H9 (cell line): ENCODE results near the gene PSG6. TPM values are rescaled to one million over a fixed set of nuclear protein-coding genes. Genes with fewer than 3 reads are reported as not detected.
"Not testable (repeated sequence)": the region's sequence is repeated elsewhere in the genome, so short reads cannot be mapped to it uniquely, and the experiment has no call there.

ENCODE experiments used
- DNase-seq: peaks from one replicate; pipeline ENCODE4 v3.0.0-alpha.2; 2017
- H2AFZ ChIP-seq: one replicate; pipeline ENCODE4 v1.6.1; 2013; ENCODE audit warnings: mild to moderate bottlenecking, low read length, control low read depth, moderate library complexity
- H2AK5ac ChIP-seq: 2 replicates; pipeline ENCODE4 v1.6.1; 2013; ENCODE audit warnings: low read length, control low read depth, mixed read lengths; ENCODE audit not compliant: insufficient read length
- H2BK120ac ChIP-seq: one replicate; pipeline ENCODE4 v1.6.1; 2013; ENCODE audit warnings: low read depth, mild to moderate bottlenecking, low read length, control low read depth, inconsistent platforms; ENCODE audit not compliant: poor library complexity, severe bottlenecking
- H2BK12ac ChIP-seq: 2 replicates; pipeline ENCODE4 v1.6.1; 2013; ENCODE audit warnings: low read length, control low read depth, mixed read lengths, low read depth; ENCODE audit not compliant: insufficient read length
- H2BK15ac ChIP-seq: 2 replicates; pipeline ENCODE4 v1.6.1; 2013; ENCODE audit warnings: low read depth, low read length, control low read depth
- H2BK20ac ChIP-seq: one replicate; pipeline ENCODE4 v1.6.1; 2013; ENCODE audit warnings: low read depth, mild to moderate bottlenecking, low read length, control low read depth, inconsistent platforms; ENCODE audit not compliant: poor library complexity, severe bottlenecking
- H2BK5ac ChIP-seq: 2 replicates; pipeline ENCODE4 v1.6.1; 2013; ENCODE audit warnings: low read length, control low read depth, mixed read lengths; ENCODE audit not compliant: insufficient read length
- H3K14ac ChIP-seq: 2 replicates; pipeline ENCODE4 v1.6.1; 2013; ENCODE audit warnings: low read length, control low read depth; ENCODE audit not compliant: insufficient read depth
- H3K18ac ChIP-seq: 2 replicates; pipeline ENCODE4 v1.6.1; 2013; ENCODE audit warnings: low read depth, mild to moderate bottlenecking, mixed read lengths, low read length, control low read depth; ENCODE audit not compliant: insufficient read length
- H3K23ac ChIP-seq: 2 replicates; pipeline ENCODE4 v1.6.1; 2013; ENCODE audit warnings: low read length, control low read depth, mixed read lengths, low read depth; ENCODE audit not compliant: insufficient read length
- H3K23me2 ChIP-seq: 2 replicates; pipeline ENCODE4 v1.6.1; 2013; ENCODE audit warnings: low read depth, mild to moderate bottlenecking, mixed read lengths, low read length, control low read depth; ENCODE audit not compliant: insufficient read length, poor library complexity, severe bottlenecking
- H3K27ac ChIP-seq: 2 replicates; pipeline ENCODE4 v1.5.1; 2013; ENCODE audit warnings: low read length, control low read depth, mixed read lengths, low read depth; ENCODE audit not compliant: insufficient read length
- H3K27me3 ChIP-seq: 2 replicates; pipeline ENCODE4 v1.6.1; 2013; ENCODE audit warnings: low read length, control low read depth, inconsistent platforms; ENCODE audit not compliant: insufficient read depth
- H3K4ac ChIP-seq: 2 replicates; pipeline ENCODE4 v1.6.1; 2013; ENCODE audit warnings: low read depth, mild to moderate bottlenecking, control low read depth, inconsistent platforms, low read length, moderate library complexity
- H3K4me1 ChIP-seq: 2 replicates; pipeline ENCODE4 v1.6.1; 2013; ENCODE audit warnings: low read length, control low read depth, inconsistent platforms; ENCODE audit not compliant: insufficient read depth
- H3K4me2 ChIP-seq: 2 replicates; pipeline ENCODE4 v1.6.1; 2013; ENCODE audit warnings: low read length, control low read depth, mixed read lengths; ENCODE audit not compliant: insufficient read length, insufficient read depth
- H3K56ac ChIP-seq: 2 replicates; pipeline ENCODE4 v1.6.1; 2013; ENCODE audit warnings: low read depth, mild to moderate bottlenecking, mixed read lengths, low read length, control low read depth; ENCODE audit not compliant: insufficient read length
- H3K79me1 ChIP-seq: 2 replicates; pipeline ENCODE4 v1.6.1; 2013; ENCODE audit warnings: low read depth, mild to moderate bottlenecking, moderate library complexity, low read length, control low read depth, inconsistent platforms; ENCODE audit not compliant: insufficient read depth, poor library complexity, severe bottlenecking
- H3K79me2 ChIP-seq: 2 replicates; pipeline ENCODE4 v1.6.1; 2013; ENCODE audit warnings: low read length, control low read depth, inconsistent platforms; ENCODE audit not compliant: insufficient read depth
- H3K9ac ChIP-seq: 2 replicates; pipeline ENCODE4 v1.6.1; 2013; ENCODE audit warnings: low read length, control low read depth, mixed read lengths; ENCODE audit not compliant: insufficient read length; ENCODE audit errors: extremely low read depth
- H3K9me3 ChIP-seq: one replicate; pipeline ENCODE4 v1.6.1; 2013; ENCODE audit warnings: low read depth, low read length, inconsistent platforms; ENCODE audit not compliant: control insufficient read depth
- H3T11ph ChIP-seq: one replicate; pipeline ENCODE4 v1.6.1; 2013; ENCODE audit warnings: mild to moderate bottlenecking, low read length, control low read depth, inconsistent platforms
- H4K20me1 ChIP-seq: one replicate; pipeline ENCODE4 v1.6.1; 2013; ENCODE audit not compliant: control insufficient read depth, insufficient read length, insufficient read depth
- H4K5ac ChIP-seq: 2 replicates; pipeline ENCODE4 v1.6.1; 2013; ENCODE audit warnings: low read depth, mild to moderate bottlenecking, mixed read lengths, low read length, control low read depth; ENCODE audit not compliant: insufficient read length
- H4K8ac ChIP-seq: replicated peaks from 2 replicates; pipeline ENCODE4 v1.6.1; 2013; ENCODE audit warnings: low read length, control low read depth, mixed read lengths, low read depth; ENCODE audit not compliant: insufficient read length
- H4K91ac ChIP-seq: 2 replicates; pipeline ENCODE4 v1.6.1; 2013; ENCODE audit warnings: low read depth, mild to moderate bottlenecking, moderate library complexity, mixed read lengths, low read length, control low read depth; ENCODE audit not compliant: insufficient read length
- H3K27ac Mint-ChIP-seq, 3 experiments: 2 replicates in 2 of 3; 3 replicates in 1 of 3; pipeline ENCODE4 v1.8.0; 2020 to 2021; ENCODE audit warnings: mixed read lengths in 3 of 3, mild to moderate bottlenecking in 1 of 3, moderate library complexity in 1 of 3
- H3K27me3 Mint-ChIP-seq: 2 replicates; pipeline ENCODE4 v1.8.0; 2021; ENCODE audit warnings: low read depth, mild to moderate bottlenecking, moderate library complexity, mixed read lengths
- H3K36me3 Mint-ChIP-seq, 3 experiments: 2 replicates in 2 of 3; 3 replicates in 1 of 3; pipeline ENCODE4 v1.8.0; 2020 to 2021; ENCODE audit warnings: low read depth in 3 of 3, mixed read lengths in 3 of 3; ENCODE audit not compliant: insufficient read depth in 1 of 3
- H3K4me1 Mint-ChIP-seq, 2 experiments: 2 replicates each; pipeline ENCODE4 v1.8.0; 2020; ENCODE audit warnings: mixed read lengths in 2 of 2
- H3K4me3 Mint-ChIP-seq, 2 experiments: 2 replicates in 1 of 2; 3 replicates in 1 of 2; pipeline ENCODE4 v1.8.0; 2020 to 2021; ENCODE audit warnings: mild to moderate bottlenecking in 2 of 2, mixed read lengths in 2 of 2, moderate library complexity in 1 of 2
- H3K9me3 Mint-ChIP-seq, 2 experiments: 2 replicates in 1 of 2; 3 replicates in 1 of 2; pipeline ENCODE4 v1.8.0; 2020; ENCODE audit warnings: mild to moderate bottlenecking in 2 of 2, mixed read lengths in 2 of 2, moderate library complexity in 1 of 2
- WGBS: extraction: QIAGEN DNeasy Blood & Tissue Kit; methylation state at CpG from one replicate; pipeline ENCODE4 v1.1.7; 2013; ENCODE audit warnings: missing lambda C conversion rate, low lambda C conversion rate, mixed read lengths; ENCODE audit not compliant: insufficient read length; ENCODE audit errors: extremely low coverage; 5-methylcytosine and 5-hydroxymethylcytosine counted together
- total RNA-seq: library from RNA; stranded (reverse); gene quantifications from 2 replicates; pipeline ENCODE4 v1.2.1, GENCODE V29; 2021

Gene PSG6
- total RNA-seq, 1 experiment from 2014 or later, result not detected

GRCh38 chr19:42875881-42876280 lies 41.8 kb downstream of the PSG6 start:
- not testable (repeated sequence) for H3K14ac ChIP-seq, H3K4me1 Mint-ChIP-seq, H2BK20ac ChIP-seq, H3K18ac ChIP-seq, H3K4ac ChIP-seq, H3K27me3 ChIP-seq, H3K9ac ChIP-seq, H3K23me2 ChIP-seq, H4K8ac ChIP-seq, H3K56ac ChIP-seq, H2BK12ac ChIP-seq, H2BK5ac ChIP-seq, H4K91ac ChIP-seq, H2AK5ac ChIP-seq, H3K4me1 ChIP-seq, DNase-seq, H3K27ac ChIP-seq, H4K20me1 ChIP-seq, H3K27ac Mint-ChIP-seq, H3K4me3 Mint-ChIP-seq, H2BK120ac ChIP-seq, H2AFZ ChIP-seq, H3K23ac ChIP-seq, H4K5ac ChIP-seq, H3K79me1 ChIP-seq, H3T11ph ChIP-seq, H3K79me2 ChIP-seq, H3K4me2 ChIP-seq, H2BK15ac ChIP-seq
- H3K9me3 ChIP-seq, result peaks cover 82% of the 10 kb centered on the region
- peaks cover under 1 to 50% (median 14%) of the 10 kb centered on the region in 3 experiments; a peak in 6 of 7 replicates for H3K36me3 Mint-ChIP-seq
- no CpG with 5 or more reads among the region's 1 CpG for WGBS
- H3K27me3 Mint-ChIP-seq, result peaks cover 12% of the 10 kb centered on the region
- peaks cover 94% of the 10 kb centered on the region in 2 experiments for H3K9me3 Mint-ChIP-seq

DNA sequence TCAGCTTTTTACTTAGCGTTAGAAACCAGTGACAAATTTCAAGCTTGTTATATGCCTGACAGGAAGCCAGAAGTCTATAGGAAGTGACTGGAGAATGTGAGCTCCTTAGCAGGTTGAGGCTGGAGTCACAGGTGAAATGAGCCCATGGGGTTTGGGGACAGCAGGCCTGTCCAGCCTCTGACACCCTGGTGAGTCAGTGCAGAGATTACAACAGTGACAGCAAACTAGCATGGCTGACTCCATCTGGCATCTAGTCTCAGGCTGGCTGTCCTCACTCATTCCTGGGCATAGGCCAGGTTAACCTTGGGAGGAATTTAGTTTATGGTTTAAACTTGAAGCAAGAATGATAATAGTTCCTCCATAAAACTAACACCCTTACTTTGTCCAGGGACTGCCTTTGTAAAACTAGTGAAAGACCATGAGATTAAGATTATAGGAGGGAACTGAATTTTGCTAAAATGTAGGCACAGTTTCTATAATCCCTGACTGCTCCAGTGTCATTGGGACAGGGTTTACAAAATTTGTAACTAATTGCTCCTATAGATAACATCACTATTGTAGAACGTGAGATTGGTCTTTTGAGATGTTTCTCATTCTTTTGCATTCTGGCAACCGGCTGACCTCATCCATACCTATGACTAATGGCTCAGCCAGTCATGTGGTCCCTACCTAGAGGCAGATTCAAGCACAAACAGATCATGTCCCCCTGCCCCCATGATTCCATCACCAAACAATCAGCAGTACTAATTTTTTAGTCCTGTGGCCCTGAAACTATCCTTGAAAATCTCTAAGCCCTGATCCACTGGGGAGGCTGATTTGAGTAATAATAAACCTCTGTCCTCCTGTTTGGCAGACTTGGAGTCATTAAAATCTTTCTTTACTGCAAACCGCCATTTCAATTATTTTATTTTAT lies 42.5 kb downstream of the PSG6 start:
- H3K9me3 ChIP-seq, result peaks cover 76% of the 10 kb centered on the region
- not testable (repeated sequence) for H2AFZ ChIP-seq, H3K79me1 ChIP-seq, H3K27me3 Mint-ChIP-seq, H3K79me2 ChIP-seq, H4K91ac ChIP-seq, H3T11ph ChIP-seq, H3K14ac ChIP-seq, H3K4me2 ChIP-seq, H2BK12ac ChIP-seq, H3K4me3 Mint-ChIP-seq, H2AK5ac ChIP-seq, H2BK120ac ChIP-seq, H4K8ac ChIP-seq, H3K4me1 ChIP-seq, H4K5ac ChIP-seq, H3K23me2 ChIP-seq, DNase-seq, H3K27me3 ChIP-seq, H3K23ac ChIP-seq, H4K20me1 ChIP-seq, H3K27ac ChIP-seq, H2BK5ac ChIP-seq, H2BK15ac ChIP-seq, H3K9ac ChIP-seq, H3K27ac Mint-ChIP-seq, H3K4ac ChIP-seq, H3K4me1 Mint-ChIP-seq, H2BK20ac ChIP-seq, H3K56ac ChIP-seq, H3K18ac ChIP-seq
- no CpG with 5 or more reads among the region's 4 CpGs for WGBS
- Mint-ChIP-seq H3K36me3 (peaks cover 0 to 51% (median 12%) of the 10 kb centered on the region in 3 experiments; a peak in 5 of 7 replicates), H3K9me3 (peaks cover 94% of the 10 kb centered on the region in 2 experiments)
